K562 (cell line): ENCODE results near the gene RIPPLY3. TPM values are rescaled to one million over a fixed set of nuclear protein-coding genes. Genes with fewer than 3 reads are reported as not detected.
A peak's percentile ranks its signal among the peaks of the same experiment; 100 is the strongest.

Source experiments
- ATAC-seq: fragments of 200-7000 bp; cut with Tn5 transposase; 3 replicates; pipeline ENCODE4 v1.9.1; 2020; ENCODE audit warnings: moderate library complexity
- BruUV-seq: library from RNA; stranded (reverse); fragments of 400-500 nt; replicated peaks from 2 replicates; lab custom pipeline; 2021; lab: Mats Ljungman, UMichigan
- CTCF ChIA-PET: fragments of 300-600 bp; formaldehyde crosslinking; extraction: SDS; loops from one replicate; lab custom pipeline; 2021; ENCODE audit warnings: low intra/inter-chr PET ratio; lab: Yijun Ruan, JAX
- POLR2A ChIA-PET: fragments of 300-600, 350-650 bp; sonication (Branson Sonifier 250); formaldehyde crosslinking; extraction: SDS; loops from one replicate; lab custom pipeline; 2021; ENCODE audit warnings: antibody characterized with exemption, inconsistent platforms; lab: Yijun Ruan, JAX
- DNase-seq, 4 experiments: peaks; one replicate each; pipeline versions ENCODE4 v3.0.0 to v3.0.0-alpha.2; 2011 to 2018; ENCODE audit warnings: low spot score in 3 of 4, mixed read lengths in 3 of 4; ENCODE audit errors: extremely low read depth in 1 of 4
- FAIRE-seq: peaks from 2 replicates; lab custom pipeline; 2011; peaks lifted over from hg19 to GRCh38; lab: Jason Lieb, UNC
- H2AFZ ChIP-seq: 2 replicates; pipeline ENCODE4 v1.6.0; 2011; ENCODE audit warnings: low read depth, low read length, control low read depth, inconsistent platforms
- H3K27ac ChIP-seq: fragments of 200-600 bp; 3 replicates; pipeline ENCODE4 v1.8.0; 2011; ENCODE audit warnings: low read depth, mild to moderate bottlenecking, control low read depth, inconsistent platforms, low read length, moderate library complexity, mixed read lengths; ENCODE audit errors: extremely low read depth
- H3K27me3 ChIP-seq, 2 experiments: fragments of 300-600 bp in 1 of 2; 2 replicates in 1 of 2; 3 replicates in 1 of 2; pipeline versions ENCODE4 v1.6.0 to v1.8.0; 2011; ENCODE audit warnings: inconsistent platforms in 2 of 2, low read length in 2 of 2, mild to moderate bottlenecking in 1 of 2, mixed read lengths in 1 of 2, moderate library complexity in 1 of 2; ENCODE audit not compliant: control insufficient read depth in 2 of 2, insufficient read depth in 2 of 2
- H3K36me3 ChIP-seq: fragments of 300-600 bp; 3 replicates; pipeline ENCODE4 v1.8.0; 2011; ENCODE audit warnings: mild to moderate bottlenecking, low read length, inconsistent platforms; ENCODE audit not compliant: control insufficient read depth, insufficient read depth
- H3K4me1 ChIP-seq, 2 experiments: fragments of 200-600 bp in 1 of 2; replicated peaks in 1 of 2; 2 replicates in 1 of 2; 3 replicates in 1 of 2; pipeline versions ENCODE4 v1.5.1 to v1.8.0; 2011; ENCODE audit warnings: inconsistent platforms in 2 of 2, low read length in 2 of 2, mild to moderate bottlenecking in 1 of 2, mixed read lengths in 1 of 2, moderate library complexity in 1 of 2; ENCODE audit not compliant: control insufficient read depth in 2 of 2, insufficient read depth in 2 of 2
- H3K4me2 ChIP-seq: 2 replicates; pipeline ENCODE4 v1.6.1; 2011; ENCODE audit warnings: low read length, control low read depth, inconsistent platforms, mixed read lengths; ENCODE audit not compliant: insufficient read depth
- H3K4me3 ChIP-seq: fragments of 200-600 bp; sonication (generic), shearing (Covaris generic); 2 replicates; pipeline ENCODE4 v1.5.1; 2016; ENCODE audit warnings: control low read depth, inconsistent platforms
- H3K79me2 ChIP-seq: fragments of 200-600 bp; 3 replicates; pipeline ENCODE4 v1.8.0; 2011; ENCODE audit warnings: low read length, inconsistent platforms; ENCODE audit not compliant: control insufficient read depth, insufficient read depth
- H3K9ac ChIP-seq, 2 experiments: 2 replicates each; pipeline versions ENCODE4 v1.6.0 to v1.6.1; 2011; ENCODE audit warnings: low read depth in 2 of 2, low read length in 2 of 2, control low read depth in 1 of 2, inconsistent platforms in 1 of 2, mild to moderate bottlenecking in 1 of 2, mixed read lengths in 1 of 2; ENCODE audit not compliant: insufficient read depth in 1 of 2
- H3K9me1 ChIP-seq: one replicate; pipeline ENCODE4 v1.6.0; 2011; ENCODE audit warnings: inconsistent platforms, mild to moderate bottlenecking, low read length, moderate library complexity; ENCODE audit not compliant: control insufficient read depth, insufficient read depth
- H3K9me3 ChIP-seq: replicated peaks from 2 replicates; pipeline ENCODE4 v1.5.1; 2011; ENCODE audit warnings: low read depth, low read length, inconsistent platforms; ENCODE audit not compliant: control insufficient read depth, insufficient read depth
- H4K20me1 ChIP-seq: replicated peaks from 2 replicates; pipeline ENCODE4 v1.6.1; 2011; ENCODE audit warnings: low read length, inconsistent platforms, mixed read lengths; ENCODE audit not compliant: control insufficient read depth, insufficient read depth
- CREB1 ChIP-seq, 2 experiments: sonication (generic) in 1 of 2; formaldehyde crosslinking in 1 of 2; IDR thresholded peaks; 2 replicates each; pipeline versions ENCODE4 v1.6.1 to v1.8.0; 2012 to 2022; ENCODE audit warnings: inconsistent platforms in 1 of 2, mild to moderate bottlenecking in 1 of 2, missing genetic modification reagents in 1 of 2, moderate library complexity in 1 of 2
- PTBP1 ChIP-seq: fragments of 200-400 bp; formaldehyde crosslinking; IDR thresholded peaks from 2 replicates; pipeline ENCODE4 v1.6.1; 2017; ENCODE audit warnings: low read depth, low read length
- RBM15 ChIP-seq: fragments of 200-400 bp; formaldehyde crosslinking; IDR thresholded peaks from 2 replicates; pipeline ENCODE4 v1.6.1; 2018; ENCODE audit warnings: mild to moderate bottlenecking, low read length, moderate library complexity; ENCODE audit not compliant: insufficient read depth
- TOE1 ChIP-seq, 2 experiments: fragments of 450-650 bp in 1 of 2; sonication (generic) in 1 of 2; formaldehyde crosslinking in 1 of 2; IDR thresholded peaks; 2 replicates each; pipeline versions ENCODE4 v1.7.1 to v1.8.0; 2016 to 2022; ENCODE audit warnings: borderline replicate concordance in 2 of 2, mild to moderate bottlenecking in 2 of 2, antibody characterized with exemption in 1 of 2, inconsistent platforms in 1 of 2, low read depth in 1 of 2, missing genetic modification reagents in 1 of 2, moderate library complexity in 1 of 2
- TSHZ1 ChIP-seq: fragments of 250-450 bp; sonication (Bioruptor Pico); IDR thresholded peaks from 2 replicates; pipeline ENCODE4 v1.4.0; 2020; ENCODE audit warnings: mild to moderate bottlenecking, moderate library complexity
- ZBED1 ChIP-seq: IDR thresholded peaks from 2 replicates; pipeline ENCODE4 v1.6.1; 2014
- ZNF512 ChIP-seq: IDR thresholded peaks from 2 replicates; pipeline ENCODE4 v1.6.1; 2016; ENCODE audit warnings: missing genetic modification characterization, missing compliant biosample characterization
- WGBS: fragments of 100-300 bp; shearing (Covaris generic); methylation state at CpG from one replicate; pipeline ENCODE4 v1.1.6; 2016; ENCODE audit warnings: low coverage, mixed read lengths; ENCODE audit not compliant: insufficient coverage; ENCODE audit errors: missing lambda C conversion rate; 5-methylcytosine and 5-hydroxymethylcytosine counted together
- in situ Hi-C: fragments of 300-500 bp; cut with MboI; formaldehyde crosslinking; loops from 4 replicates; pipeline ENCODE4 v1.15.0; 2018; ENCODE audit warnings: inconsistent platforms, mixed read lengths
- intact Hi-C: fragments of 100-400 bp; cut with micrococcal nuclease; formaldehyde crosslinking; loops from 2 replicates; pipeline ENCODE4 v1.14.2; 2022
- polyA plus RNA-seq, 8 experiments: library from polyadenylated mRNA; depleted of rRNA in 4 of 8; stranded (reverse) in 5 of 8; unstranded in 3 of 8; fragments of >200 nt; fragmentation: Nextera tagmentation in 2 of 8; fragmentation: Illumina TruSeq in 1 of 8; extraction: Ambion mirVana in 2 of 8; extraction: Trizol in 1 of 8; gene quantifications; 2 replicates each; pipeline versions ENCODE4 v1.2.1 to v1.2.3, GENCODE V29; 2011 to 2014; ENCODE audit warnings: inconsistent platforms in 1 of 8, missing spikeins in 1 of 8
- total RNA-seq, 7 experiments: library from RNA; depleted of rRNA in 6 of 7; stranded (reverse); fragments of >200 nt in 6 of 7; fragmentation: Illumina TruSeq in 2 of 7; extraction: Trizol in 2 of 7; gene quantifications; 2 replicates each; pipeline versions ENCODE4 v1.2.1 to v1.2.3, GENCODE V29; 2011 to 2021; ENCODE audit warnings: low replicate concordance in 1 of 7
- TF ChIP-seq, protein P1 (sequence below): fragments of 250-450 bp; sonication (Bioruptor Pico); IDR thresholded peaks from 2 replicates; pipeline ENCODE4 v1.5.0; 2021; ENCODE audit warnings: mild to moderate bottlenecking, moderate library complexity

The RIPPLY3 gene
- total and polyA plus RNA-seq, 9 of the 15 experiments (the other 6 are each of a cell fraction or from before 2014, with no cell fraction given), result not detected

DNA sequence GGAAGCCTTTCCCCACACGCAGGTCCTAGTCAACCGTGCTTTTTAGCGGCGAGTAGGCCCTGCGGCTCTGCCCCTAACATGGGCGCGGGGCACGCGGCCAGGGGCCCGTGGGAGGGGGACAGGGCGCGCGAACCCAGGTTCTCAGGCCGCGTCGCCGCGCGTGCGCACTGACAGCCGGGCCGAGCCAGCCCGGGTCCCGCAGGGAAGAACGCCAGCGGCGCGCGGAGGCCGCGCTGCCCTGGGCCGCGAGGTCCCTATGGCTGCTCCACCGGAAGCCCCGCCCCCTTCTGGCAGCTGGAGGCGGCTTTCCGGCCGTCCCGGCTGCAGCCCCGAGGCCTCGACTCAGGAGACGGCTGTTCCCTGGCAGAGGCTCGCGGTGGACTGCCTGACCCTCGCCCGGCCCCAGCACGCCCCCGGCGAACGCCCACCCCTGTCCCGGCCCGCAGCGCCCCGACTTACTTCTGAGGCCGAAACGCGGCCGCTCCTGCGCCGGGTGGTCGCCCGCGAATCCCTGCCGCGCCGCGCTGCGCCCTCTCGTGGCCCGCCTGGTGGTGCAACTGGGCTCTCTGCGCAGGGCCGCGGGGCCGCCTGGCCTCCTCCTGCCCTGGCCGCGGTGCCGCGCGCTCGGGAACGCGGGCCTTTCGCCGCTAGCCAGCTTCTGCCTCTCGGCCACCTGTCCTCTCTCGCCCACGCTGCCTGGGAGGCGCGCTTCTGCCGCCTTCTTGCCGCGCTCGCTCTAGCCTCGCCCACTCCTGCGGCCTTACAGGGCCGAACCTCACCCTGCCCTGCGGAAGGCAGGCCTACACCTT lies 16.6 kb upstream of the RIPPLY3 start:
- no peaks in the 10 kb centered on the region for H3K9me3 ChIP-seq
- H3K27me3 ChIP-seq, result no peaks in the 10 kb centered on the region
- peak overlapping the region; percentile 62 for H3K4me3 ChIP-seq
- peak; percentile 97 for ATAC-seq
- peak; percentile 98 to 99 (median 99) for DNase-seq
- no peaks in the 10 kb centered on the region for H3K9me1 ChIP-seq
- peak overlapping the region; percentile 99 for H2AFZ ChIP-seq
- ChIA-PET POLR2A (interaction anchor here (0.6 to 2.2 kb wide), 22 partner anchors 7 to 574 kb away, joined by 3 to 8 read pairs (median 4); partner anchors contain the start of gene HLCS), CTCF (interaction anchor here (1.0 to 2.0 kb wide), 3 partner anchors 14 to 50 kb away, joined by 3 to 11 read pairs (median 9); no protein-coding TSS in a partner anchor)
- H3K4me1 ChIP-seq, result peaks cover 7 to 23% of the 10 kb centered on the region in 2 experiments
- H4K20me1 ChIP-seq, result no peaks in the 10 kb centered on the region
- peak overlapping the region; percentile 87 for H3K4me2 ChIP-seq
- no TSS peak for BruUV-seq
- peak overlapping the region; percentile 83 to 97 for H3K9ac ChIP-seq
- peak; percentile 76 for FAIRE-seq
- H3K79me2 ChIP-seq, result peaks cover 3% of the 10 kb centered on the region; the same call in 2 of the 3 replicates
- in situ Hi-C loops (no loop called here), intact Hi-C loops (no loop called here)
- peak overlapping the region; percentile 93 for H3K27ac ChIP-seq
- H3K36me3 ChIP-seq, result no peaks in the 10 kb centered on the region
- WGBS, result 2% methylated on average over 73 of the region's 97 CpGs
- TF ChIP-seq ZNF512 (tag) (no peak), RBM15 (no peak), TSHZ1 (CRISPR knock-in tag) (no peak), CREB1 (IDR thresholded peaks at IDR 0.05) (peak; percentile 28; the same call in 1 of the 2 replicates), CREB1 (CRISPR knock-in tag; IDR thresholded peaks at IDR 0.05) (peak; percentile 60; the same call in 1 of the 2 replicates), ZBED1 (no peak), PTBP1 (0 out of 2 replicates have a peak, but pooled peaks have one; percentile 61), TOE1 (IDR thresholded peaks at IDR 0.05; ENCODE audit: borderline replicate concordance) (no peak), TOE1 (CRISPR knock-in tag; IDR thresholded peaks at IDR 0.05; ENCODE audit: borderline replicate concordance, low read depth) (peak; percentile 52; the same call in 1 of the 2 replicates)
- TF ChIP-seq, protein P1, sequence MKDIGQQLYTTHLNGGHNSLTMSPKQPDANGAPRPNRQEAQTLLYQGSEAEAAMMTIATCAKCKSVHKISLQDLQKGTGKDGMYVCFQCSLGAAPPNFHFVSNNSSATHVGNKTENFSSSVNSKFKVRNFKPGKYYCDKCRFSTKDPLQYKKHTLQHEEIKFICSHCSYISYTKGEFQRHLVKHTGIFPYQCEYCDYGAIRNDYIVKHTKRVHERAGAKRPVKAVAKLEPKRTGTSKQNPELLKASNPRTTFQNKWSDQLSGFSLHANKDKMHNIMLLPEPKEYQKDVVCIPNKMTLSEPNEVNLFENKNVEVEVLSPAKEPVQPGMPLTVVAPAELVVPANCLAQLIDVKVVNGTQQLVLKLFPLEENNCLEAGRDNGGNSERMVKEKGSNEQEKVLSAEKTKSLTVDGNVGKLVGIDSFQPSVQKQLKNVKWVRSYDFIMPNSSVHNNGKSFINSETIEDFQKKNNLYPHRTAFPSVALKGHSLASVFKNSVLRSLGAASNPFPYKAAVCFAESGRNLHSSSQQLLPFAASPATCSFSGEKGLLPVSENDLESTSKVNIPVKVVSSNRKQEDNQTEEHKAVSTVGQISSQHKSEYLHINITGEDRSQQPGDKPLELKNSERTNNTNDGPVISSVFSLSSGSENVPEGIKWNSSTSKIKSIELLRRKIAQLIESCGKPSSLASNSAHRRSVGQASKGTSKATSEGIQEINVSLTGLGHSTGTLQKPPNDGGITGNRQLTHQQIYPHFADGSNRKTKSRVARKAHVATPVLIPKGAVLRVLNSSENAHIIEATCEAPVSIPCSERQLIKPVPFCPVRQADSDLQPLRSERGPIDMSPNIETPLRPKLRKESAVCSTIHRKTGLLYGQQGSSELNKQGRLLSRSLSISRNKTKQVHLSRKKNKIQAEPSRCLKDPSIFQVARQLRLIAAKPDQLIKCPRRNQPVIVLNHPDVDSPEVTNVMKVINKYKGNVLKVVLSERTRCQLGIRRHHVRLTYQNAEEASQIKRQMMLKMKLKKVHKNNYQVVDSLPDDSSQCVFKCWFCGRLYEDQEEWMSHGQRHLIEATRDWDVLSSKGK, result no peak
